HG02610 (cell line): ENCODE data around the gene INPP4B.
"Not testable (repeated sequence)": the region's sequence is repeated elsewhere in the genome, so short reads cannot be mapped to it uniquely, and the experiment has no call there.

Source experiments
- ATAC-seq: cut with Tn5 transposase; IDR thresholded peaks from one replicate; pipeline ENCODE4 v1.9.1; 2021; ENCODE audit warnings: mild to moderate bottlenecking, moderate library complexity; ENCODE audit not compliant: unreplicated experiment

The INPP4B gene

GRCh38 chr4:142687547-142688275, 158.4 kb downstream of the INPP4B start:
- no peak for ATAC-seq

GRCh38 chr4:142686081-142686480, 160.0 kb downstream of the INPP4B start:
- ATAC-seq: no peak

GRCh38 chr4:142683997-142684396, 162.1 kb downstream of the INPP4B start:
- ATAC-seq: no peak

DNA sequence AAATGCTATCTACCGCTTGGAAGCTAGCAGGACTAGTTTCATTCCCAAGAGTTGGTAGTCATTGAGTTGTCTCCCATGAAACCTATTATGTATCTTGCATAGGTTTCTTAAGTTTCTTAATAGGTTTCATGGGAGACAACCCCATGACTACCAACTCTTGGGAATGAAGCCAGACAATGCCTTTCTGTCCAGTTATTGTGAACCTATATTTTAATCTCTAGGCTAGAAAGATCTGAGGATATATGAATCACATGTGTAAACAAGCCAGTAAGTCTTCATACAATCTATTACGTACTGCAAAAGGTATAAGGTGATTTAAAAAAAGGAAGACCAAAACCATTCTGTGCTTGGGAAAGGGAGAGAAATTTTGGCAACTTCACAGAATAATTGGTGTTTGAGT, 162.6 kb downstream of the INPP4B start:
- ATAC-seq: no peak

GRCh38 chr4:142671516-142671915, 174.6 kb downstream of the INPP4B start:
- no peak for ATAC-seq

DNA sequence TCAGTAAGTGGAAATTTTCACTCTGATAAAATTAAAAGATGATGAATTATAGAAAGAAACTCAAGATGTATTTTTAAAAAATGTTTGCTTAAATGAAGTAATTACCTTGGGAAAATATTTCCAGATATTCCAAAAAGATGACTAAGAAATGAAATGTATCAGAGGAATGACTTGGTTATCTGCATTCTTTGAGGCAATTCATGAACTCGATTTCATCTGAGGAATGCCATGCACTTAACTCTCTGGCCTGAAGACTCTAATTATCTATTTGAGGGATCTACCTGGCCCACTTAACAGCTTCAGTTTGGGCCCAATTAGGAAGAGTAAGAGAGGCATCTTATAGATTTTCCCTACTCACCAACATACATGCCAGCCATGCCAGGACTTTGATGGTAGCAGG, 182.3 kb downstream of the INPP4B start:
- no peak for ATAC-seq

DNA sequence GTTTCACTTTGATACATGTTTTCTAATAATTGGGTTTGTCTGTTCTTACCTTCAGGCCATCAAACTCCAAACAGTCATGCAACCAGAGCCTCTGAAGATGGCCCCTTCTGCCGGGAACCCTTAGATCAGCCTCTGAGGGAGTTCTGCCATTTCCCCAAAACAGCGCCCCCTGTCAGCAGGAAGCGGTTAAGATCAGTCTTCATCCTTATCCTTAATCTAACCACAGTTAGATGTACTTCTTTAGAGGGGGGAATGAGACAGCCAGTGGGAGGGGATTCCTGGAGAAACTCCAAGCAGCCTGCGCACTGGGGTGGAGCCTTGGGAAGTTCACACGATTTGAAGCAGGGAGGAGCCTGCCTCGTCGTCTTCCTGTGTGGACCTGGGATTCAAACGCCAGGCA, 185.4 kb downstream of the INPP4B start:
- no peak for ATAC-seq

DNA sequence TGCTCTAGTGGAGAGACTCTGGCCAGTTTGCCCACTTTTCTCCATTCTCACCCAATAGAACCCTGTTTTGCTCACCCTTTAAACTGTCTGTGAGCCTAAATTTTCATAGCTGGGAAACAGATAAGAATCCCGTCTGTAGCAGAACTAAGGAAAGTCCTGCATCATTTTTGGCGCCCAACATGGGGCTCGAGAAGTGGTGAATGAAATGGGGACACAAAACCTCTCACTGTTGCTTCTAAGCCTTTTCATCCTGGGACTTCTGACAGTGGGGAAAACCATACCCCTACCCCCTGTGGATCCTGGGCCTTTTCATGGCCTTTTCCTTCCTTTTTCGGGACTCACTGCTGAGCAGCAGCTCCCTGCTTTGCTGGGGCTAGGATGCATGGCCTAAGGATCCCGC, 189.9 kb downstream of the INPP4B start:
- no peak for ATAC-seq

DNA sequence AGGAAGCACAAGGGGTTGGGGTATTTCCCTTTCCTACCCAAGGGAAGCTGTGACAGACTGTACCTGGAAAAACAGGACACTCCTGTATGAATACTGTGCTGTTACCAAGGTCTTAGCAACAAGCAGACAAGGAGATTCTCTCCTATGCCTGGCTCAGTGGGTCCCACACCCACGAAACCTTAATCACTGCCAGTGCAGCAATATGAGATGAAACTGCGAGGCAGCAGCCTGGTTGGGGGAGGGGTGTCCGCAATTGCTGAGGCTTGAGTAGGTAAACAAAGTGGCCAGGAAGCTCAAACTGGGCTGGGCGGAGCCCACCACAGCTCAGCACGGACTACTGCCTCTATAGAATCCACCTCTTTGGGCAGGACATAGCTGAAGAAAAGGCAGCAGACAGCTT, 197.7 kb downstream of the INPP4B start:
- ATAC-seq: no peak

DNA sequence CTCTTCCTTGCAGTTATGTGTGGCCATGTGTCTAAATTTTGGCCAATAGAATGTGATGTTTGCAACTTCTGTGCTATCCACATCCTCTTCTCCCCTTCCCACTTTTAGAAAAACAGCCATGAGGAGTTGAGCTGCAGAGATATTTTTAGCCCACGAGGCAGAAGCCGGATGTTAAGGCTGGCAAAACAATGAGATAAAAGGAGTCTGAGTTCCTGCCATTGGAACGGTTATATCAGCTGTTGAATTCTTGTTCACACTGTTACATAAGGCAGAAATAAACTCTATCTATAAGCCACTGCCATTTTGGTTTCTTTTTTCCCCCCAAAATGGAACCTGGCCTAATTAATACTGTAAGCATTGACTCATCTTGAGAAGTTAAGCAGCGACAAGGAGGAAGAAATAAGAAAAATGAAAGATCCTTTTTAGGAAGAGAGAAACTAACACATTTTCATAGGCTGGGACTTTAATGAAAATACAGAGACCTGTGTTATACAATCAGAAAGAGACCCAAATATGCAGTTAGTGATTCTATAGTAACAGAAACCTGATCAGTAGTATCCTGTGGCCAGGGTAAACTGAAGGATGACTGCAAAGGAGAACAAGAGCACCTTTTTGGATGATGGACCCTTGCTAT, 200.5 kb downstream of the INPP4B start:
- no peak for ATAC-seq

DNA sequence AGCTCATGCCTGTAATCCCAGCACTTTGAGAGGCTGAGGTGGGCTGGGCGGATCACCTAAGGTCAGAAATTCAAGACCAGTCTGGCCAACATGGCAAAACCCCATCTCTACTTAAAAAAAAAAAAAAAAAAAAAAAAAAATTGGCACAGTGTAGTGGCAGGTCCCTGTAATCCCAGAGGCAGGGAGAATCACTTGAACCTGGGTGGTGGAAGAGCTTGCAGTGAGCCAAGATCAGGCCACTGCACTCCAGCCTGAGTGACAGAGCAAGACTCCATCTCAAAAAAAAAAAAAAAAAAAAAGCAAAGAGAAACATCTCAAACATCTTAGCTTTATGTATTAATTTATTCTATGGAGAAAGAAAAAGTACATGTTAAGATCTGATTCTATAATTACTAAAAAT, 201.5 kb downstream of the INPP4B start:
- ATAC-seq: not testable (repeated sequence)

GRCh38 chr4:142637614-142638013, 208.5 kb downstream of the INPP4B start:
- no peak for ATAC-seq

DNA sequence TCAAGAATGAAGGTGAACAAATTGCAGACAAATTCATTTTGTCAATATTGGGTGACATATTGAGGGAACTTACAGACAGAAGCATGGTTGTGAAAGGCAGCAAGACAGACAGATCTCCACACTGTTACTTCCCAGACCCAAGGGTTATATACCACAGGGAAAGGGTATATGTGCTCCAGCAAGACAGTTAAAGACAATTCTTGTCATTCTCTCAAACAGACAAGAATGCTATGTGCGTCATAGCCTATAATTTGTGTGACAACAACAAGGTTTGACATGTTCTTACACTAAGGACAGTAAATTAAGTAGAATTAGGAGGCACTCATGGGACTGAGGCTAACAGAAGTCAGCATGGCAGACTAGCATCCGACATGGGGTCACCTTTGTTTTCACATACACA, 214.3 kb downstream of the INPP4B start:
- ATAC-seq: no peak

DNA sequence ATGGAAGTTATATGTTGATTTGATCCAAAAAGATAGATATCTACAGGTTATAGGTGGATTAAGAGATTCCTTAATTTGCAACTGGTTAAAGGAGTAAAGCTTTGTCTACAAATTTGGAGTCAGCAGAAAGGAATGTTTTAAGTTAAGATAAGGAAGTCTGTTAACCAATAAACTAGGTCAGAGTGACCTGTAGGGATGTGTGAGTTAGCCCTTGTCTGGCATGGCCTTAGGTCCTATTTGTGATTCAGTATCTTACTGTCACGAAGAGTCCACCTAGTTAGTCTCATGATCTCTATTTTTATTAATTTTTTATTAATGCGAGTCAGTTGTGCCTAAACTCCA, 230.8 kb downstream of the INPP4B start:
- ATAC-seq: no peak

DNA sequence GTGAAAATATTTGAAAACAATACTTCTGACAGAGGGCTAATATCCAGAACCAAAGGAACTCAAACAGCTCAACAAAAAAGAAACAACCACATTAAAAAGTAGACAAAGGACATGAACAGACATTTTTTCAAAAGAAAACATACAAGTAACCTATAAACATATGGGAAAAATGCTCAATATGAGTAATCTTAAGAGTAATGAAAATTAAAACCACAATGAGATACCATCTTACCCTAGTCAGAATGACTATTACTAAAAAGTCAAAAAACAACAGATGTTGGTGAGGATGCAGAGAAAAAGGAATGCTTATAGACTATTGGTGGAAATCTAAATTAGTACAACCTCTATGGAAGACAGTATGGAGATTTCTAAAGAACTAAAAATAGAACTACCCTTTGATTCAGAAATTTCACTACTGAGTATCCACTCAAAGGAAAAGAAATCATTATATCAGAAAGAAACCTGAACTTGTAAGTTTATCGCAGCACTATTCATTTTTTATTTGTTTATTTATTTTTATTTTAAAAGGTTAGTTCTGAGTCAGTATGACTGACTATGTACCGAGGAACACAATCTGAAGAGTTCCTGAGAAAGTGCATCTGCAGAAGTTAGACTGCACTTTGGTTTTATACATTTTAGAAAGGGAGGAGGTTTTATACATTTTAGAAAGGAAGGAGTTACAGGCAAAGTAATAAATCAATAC, 231.3 kb downstream of the INPP4B start:
- no peak for ATAC-seq

DNA sequence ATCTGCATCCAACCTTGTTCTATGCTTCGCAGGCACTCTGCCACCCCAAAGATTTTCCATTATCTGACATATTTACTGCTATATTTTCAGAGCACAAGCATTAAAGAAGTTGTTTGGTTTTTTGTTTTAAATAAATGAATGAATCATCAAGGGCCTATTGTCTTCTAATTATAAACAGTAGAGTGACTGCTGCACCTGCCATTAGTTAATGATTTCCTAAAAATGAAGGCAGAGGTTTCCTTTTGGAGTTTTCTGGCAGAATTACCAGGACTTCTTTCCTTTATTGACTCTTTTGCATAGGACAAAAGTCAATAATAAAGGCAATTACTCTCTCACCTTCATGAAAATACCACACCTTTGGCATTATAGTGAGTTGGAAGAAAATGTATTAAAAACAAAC, 238.1 kb downstream of the INPP4B start:
- no peak for ATAC-seq

DNA sequence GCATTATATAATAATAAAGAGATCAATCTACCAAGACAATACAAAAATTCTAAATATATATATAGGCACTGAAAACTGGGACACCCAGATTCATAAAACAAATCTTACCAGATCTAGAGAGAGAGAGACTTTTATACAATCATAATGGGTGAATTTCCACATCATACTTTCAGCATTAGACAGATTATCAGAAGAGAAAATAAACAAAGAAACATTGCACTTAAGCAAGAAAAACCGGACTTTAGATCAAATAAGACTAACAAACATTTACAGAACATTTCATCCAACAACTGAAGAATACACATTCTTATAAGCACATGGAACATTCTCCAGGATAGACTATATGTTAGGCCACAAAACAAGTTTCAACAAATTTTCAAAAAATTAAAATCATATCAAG, 245.1 kb downstream of the INPP4B start:
- no peak for ATAC-seq

GRCh38 chr4:142598132-142598531, 248.0 kb downstream of the INPP4B start:
- ATAC-seq: no peak

DNA sequence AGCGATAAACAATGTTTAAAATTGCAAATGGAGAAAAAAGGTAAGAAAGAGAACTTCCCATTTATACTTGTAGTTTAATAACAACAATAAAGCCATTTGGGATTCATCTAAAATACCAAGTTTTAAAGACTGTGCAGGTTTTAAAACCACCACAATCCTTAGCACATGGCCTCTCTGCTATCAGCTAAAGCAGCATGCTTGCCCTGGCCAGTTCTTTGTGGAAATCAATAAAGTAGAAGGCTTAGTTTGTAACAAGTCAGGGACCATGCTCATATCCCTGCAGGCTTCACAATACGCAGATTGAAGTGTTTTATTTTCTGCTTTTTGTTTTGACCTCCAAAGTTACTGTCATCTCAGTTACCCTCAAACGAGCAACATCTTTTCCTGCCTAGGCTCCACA, 249.5 kb downstream of the INPP4B start:
- no peak for ATAC-seq

- ATAC-seq: no peak
Measured at GRCh38 chr4:142596121-142596520, 250.0 kb downstream of the INPP4B start.

- ATAC-seq: no peak
Measured at GRCh38 chr4:142595222-142595871, 250.8 kb downstream of the INPP4B start.

DNA sequence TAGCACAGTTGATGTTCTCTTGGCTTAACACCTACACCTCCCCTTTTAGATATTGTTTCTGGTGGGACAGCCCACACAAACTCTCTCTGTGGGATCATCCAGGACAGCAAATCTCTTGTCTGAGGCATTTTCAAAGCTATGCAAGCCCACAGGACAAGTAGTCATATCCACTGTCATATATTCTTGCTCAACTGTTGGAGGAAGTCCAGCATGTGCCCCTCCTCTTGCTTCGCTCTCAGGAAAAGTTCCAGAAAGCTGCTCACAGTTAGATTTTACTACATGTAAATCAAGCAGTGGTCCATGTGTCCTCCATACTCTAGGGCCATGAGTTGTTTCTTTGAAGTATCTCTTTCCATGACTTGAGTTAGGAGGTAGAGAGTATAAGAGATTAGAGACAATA, 260.7 kb downstream of the INPP4B start:
- ATAC-seq: no peak
